ENCODE data around the gene CNOT3.
A peak's percentile ranks its signal among the peaks of the same experiment; 100 is the strongest.

The CNOT3 gene

DNA sequence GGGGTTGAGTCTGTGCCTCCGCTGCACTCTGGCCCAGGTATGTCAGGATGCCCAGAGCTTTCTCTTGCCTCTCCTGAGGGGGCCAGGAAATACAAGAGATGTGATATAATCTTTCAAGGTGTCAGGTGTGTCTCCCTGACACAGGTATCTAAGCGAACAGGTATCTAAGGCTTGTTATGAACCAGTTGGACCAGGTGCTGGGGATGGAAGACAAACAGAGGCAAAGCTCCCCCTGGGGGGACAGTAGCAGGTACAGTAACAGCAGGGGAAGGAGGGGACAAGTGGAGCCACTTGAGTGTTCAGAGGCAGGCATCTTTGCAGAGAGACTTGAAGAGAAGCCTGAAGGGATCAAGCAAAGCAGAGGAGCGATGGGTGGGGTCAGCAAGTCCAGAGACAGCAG is 19.4 kb downstream of the CNOT3 start:
- no peak overlapping the region for H3K4me3 ChIP-seq (ENCODE audit: low read depth, low read length)
- DNase-seq (ENCODE audit: low read depth) = no peak
- TF ChIP-seq, protein P1, sequence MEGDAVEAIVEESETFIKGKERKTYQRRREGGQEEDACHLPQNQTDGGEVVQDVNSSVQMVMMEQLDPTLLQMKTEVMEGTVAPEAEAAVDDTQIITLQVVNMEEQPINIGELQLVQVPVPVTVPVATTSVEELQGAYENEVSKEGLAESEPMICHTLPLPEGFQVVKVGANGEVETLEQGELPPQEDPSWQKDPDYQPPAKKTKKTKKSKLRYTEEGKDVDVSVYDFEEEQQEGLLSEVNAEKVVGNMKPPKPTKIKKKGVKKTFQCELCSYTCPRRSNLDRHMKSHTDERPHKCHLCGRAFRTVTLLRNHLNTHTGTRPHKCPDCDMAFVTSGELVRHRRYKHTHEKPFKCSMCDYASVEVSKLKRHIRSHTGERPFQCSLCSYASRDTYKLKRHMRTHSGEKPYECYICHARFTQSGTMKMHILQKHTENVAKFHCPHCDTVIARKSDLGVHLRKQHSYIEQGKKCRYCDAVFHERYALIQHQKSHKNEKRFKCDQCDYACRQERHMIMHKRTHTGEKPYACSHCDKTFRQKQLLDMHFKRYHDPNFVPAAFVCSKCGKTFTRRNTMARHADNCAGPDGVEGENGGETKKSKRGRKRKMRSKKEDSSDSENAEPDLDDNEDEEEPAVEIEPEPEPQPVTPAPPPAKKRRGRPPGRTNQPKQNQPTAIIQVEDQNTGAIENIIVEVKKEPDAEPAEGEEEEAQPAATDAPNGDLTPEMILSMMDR (IDR thresholded peaks at IDR 0.05; ENCODE audit: control insufficient read depth, extremely low read depth, insufficient read depth) = no peak

DNA sequence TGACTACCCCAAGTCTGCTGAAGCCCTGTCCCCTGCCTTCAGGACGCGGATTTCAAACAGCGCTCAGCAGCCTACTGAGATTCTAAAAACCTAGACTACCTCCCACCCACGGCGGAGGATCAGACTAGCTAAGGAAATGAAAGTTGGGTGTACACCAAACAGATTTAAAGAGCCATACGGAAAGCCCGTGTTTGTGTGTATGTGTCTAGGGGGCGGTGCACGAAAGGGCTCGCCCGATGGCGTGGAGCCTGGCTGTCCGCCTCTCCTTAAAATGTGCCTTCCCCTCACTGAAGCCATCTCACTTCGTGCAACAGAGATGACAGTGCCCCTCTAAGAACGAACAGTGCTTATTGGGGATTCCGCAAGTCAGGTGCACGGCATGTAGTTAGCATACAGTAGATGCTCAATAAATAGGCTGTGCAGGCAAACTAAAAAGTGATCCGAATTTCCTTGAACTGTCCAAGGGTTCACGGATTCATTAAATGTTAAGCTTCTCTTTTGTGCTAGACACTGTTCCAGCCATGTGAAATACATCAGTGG is 21.3 kb downstream of the CNOT3 start:
- no peak for DNase-seq (ENCODE audit: low read depth)
- H3K4me3 ChIP-seq (ENCODE audit: low read depth, low read length) = peak overlapping the region; percentile 62
- TF ChIP-seq, protein P1 (IDR thresholded peaks at IDR 0.05; ENCODE audit: control insufficient read depth, extremely low read depth, insufficient read depth) = no peak

DNA sequence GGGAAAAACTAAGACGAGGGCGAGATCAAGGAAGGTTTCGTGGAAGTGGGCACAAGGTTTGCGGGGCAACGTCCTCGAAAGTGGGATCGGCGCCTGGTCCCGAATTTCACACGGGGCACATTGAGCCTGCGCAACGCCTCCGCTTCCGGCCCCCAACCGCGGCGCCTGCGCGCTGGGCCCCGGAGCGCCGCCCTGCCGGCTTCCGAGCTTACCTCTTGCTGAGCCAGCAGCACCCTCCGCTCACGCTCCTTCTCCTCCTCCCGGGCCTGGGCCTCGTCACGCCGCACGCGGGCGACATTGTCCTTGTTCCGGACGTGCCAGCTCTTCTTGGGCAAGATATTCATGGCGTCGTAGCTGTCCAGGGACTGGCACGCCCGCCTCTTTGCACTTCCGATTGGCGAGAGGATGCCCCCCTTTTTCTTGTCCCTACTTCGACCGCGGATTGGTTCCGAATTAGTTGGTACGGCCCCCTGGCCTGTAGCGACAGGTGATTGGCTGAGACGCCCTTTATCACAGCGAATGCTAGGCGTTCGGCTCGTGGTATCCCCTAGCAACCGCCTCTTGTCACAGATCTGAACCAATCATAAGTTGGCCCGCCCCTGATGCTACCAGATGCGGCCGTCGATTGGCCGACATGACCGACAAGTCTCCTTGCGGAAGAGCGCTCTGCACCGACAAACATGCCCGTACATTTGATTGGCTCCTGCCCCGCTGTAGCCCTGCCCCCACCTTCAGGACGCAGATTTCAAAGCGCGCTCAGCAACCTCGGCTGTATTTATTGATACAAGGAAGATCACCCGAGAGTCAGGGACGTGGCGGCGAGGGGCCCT is 22.0 kb downstream of the CNOT3 start, which contains the start of gene LENG1:
TSS of gene LENG1 (minus strand) at position 370 of the 830 bp plus-strand sequence. CDS start at position 344, 26 bp downstream.
- TF ChIP-seq, protein P1 (IDR thresholded peaks at IDR 0.05; ENCODE audit: control insufficient read depth, extremely low read depth, insufficient read depth) = peak; percentile 31
- H3K4me3 ChIP-seq (ENCODE audit: low read depth, low read length) = peak within 1 kb of the TSS; percentile 62
- DNase-seq (ENCODE audit: low read depth) = peak; percentile 100

GRCh38 chr19:54160182-54160811 is 22.7 kb downstream of the CNOT3 start:
- TF ChIP-seq, protein P1 (IDR thresholded peaks at IDR 0.05; ENCODE audit: control insufficient read depth, extremely low read depth, insufficient read depth) = no peak
- DNase-seq (ENCODE audit: low read depth) = no peak
- H3K4me3 ChIP-seq (ENCODE audit: low read depth, low read length) = peak overlapping the region; percentile 62

- peak overlapping the region; percentile 62 for H3K4me3 ChIP-seq (ENCODE audit: low read depth, low read length)
- TF ChIP-seq, protein P1 (IDR thresholded peaks at IDR 0.05; ENCODE audit: control insufficient read depth, extremely low read depth, insufficient read depth) = no peak
- DNase-seq (ENCODE audit: low read depth) = no peak
Measured at GRCh38 chr19:54160854-54161253, 23.3 kb downstream of the CNOT3 start.

DNA sequence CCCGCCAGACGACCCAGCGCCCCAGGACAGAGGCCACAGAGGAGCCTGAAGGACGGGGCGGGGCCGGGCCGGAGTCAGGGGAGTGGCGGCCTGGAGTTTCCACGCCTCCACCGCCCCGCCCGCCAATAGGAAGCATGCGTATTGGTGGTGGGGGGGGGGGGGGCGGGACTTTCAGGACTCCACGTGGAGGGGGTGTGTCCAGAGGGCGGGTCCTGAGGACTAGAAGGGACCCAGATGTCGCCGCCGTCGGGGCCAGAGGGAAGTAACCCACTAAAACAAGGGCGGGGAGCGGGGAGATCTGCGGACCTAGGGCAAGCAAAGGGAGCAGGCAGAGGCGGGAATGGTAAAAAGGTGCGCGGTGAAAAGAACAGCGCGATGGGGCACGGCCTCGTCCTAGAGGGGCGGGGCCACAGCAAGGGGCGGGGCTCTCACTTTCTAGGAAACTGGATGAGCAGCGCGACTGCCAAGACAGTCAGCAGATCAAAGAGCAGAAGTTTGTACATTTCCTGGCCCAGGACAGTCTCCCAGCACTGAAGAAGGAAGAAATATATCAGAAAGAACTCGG is 24.8 kb downstream of the CNOT3 start:
- peak; percentile 68 for DNase-seq (ENCODE audit: low read depth)
- H3K4me3 ChIP-seq (ENCODE audit: low read depth, low read length) = peak overlapping the region; percentile 39
- TF ChIP-seq, protein P1 (IDR thresholded peaks at IDR 0.05; ENCODE audit: control insufficient read depth, extremely low read depth, insufficient read depth) = no peak
